BLaER1 treated with 17β-estradiol and CSF1 and Interleukin-3, amounts not matched to agents 10 nM and 100 nM (cell line): ENCODE data around the gene WBP1.
"Not testable (repeated sequence)": the region's sequence is repeated elsewhere in the genome, so short reads cannot be mapped to it uniquely, and the experiment has no call there.

ENCODE experiments used
- H3K27ac ChIP-seq, 11 experiments: shearing (Covaris generic); formaldehyde crosslinking; 2 replicates each; pipeline ENCODE4 v1.8.1; 2022
- H3K27me3 ChIP-seq, 11 experiments: shearing (Covaris generic); formaldehyde crosslinking; 2 replicates each; pipeline ENCODE4 v1.8.1; 2022
- H3K36me3 ChIP-seq, 11 experiments: shearing (Covaris generic); formaldehyde crosslinking; 2 replicates each; pipeline ENCODE4 v1.8.1; 2022
- H3K4me1 ChIP-seq, 10 experiments: shearing (Covaris generic); formaldehyde crosslinking; 2 replicates each; pipeline ENCODE4 v1.8.1; 2022
- H3K4me2 ChIP-seq, 11 experiments: shearing (Covaris generic); formaldehyde crosslinking; 2 replicates each; pipeline ENCODE4 v1.8.1; 2022
- H3K4me3 ChIP-seq, 10 experiments: shearing (Covaris generic); formaldehyde crosslinking; 2 replicates each; pipeline ENCODE4 v1.8.1; 2022
- H3K9ac ChIP-seq, 11 experiments: shearing (Covaris generic); formaldehyde crosslinking; 2 replicates each; pipeline ENCODE4 v1.8.1; 2022
- H3K9me3 ChIP-seq, 11 experiments: shearing (Covaris generic); formaldehyde crosslinking; replicated peaks in 1 of 11; 2 replicates each; pipeline ENCODE4 v1.8.1; 2022
- H4K20me1 ChIP-seq, 11 experiments: shearing (Covaris generic); formaldehyde crosslinking; 2 replicates each; pipeline ENCODE4 v1.8.1; 2022
- Cebpa-rat ChIP-seq, 11 experiments: shearing (Covaris generic); IDR thresholded peaks; 2 replicates each; pipeline ENCODE4 v1.8.1; 2022

WBP1 gene

GRCh38 chr2:74418312-74418711 is 39.9 kb upstream of the WBP1 start:
- Histone ChIP-seq H3K27ac (no peak overlapping the region), H3K9me3 (no peaks in the 10 kb centered on the region), H3K9ac (no peak overlapping the region), H3K27me3 (peaks cover 31 to 60% (median 50%) of the 10 kb centered on the region in 11 experiments), H3K4me2 (peak overlapping the region in 2 of 11 experiments; percentile 7 to 92; a peak in 1 of 22 replicates), H3K4me1 (peaks cover 61 to 74% (median 65%) of the 10 kb centered on the region in 10 experiments), H3K4me3 (no peak overlapping the region), H3K36me3 (no peaks in the 10 kb centered on the region), H4K20me1 (no peaks in the 10 kb centered on the region)
- no peak for TF ChIP-seq Cebpa-rat (IDR thresholded peaks at IDR 0.05)

GRCh38 chr2:74419345-74419744 is 38.9 kb upstream of the WBP1 start:
- H3K36me3 ChIP-seq, result peaks cover 0 to 4% (median 0%) of the 10 kb centered on the region in 11 experiments; a peak in 2 of 22 replicates
- H3K4me2 ChIP-seq, result peak overlapping the region in 10 of 11 experiments; percentile 12 to 96 (median 72); a peak in 16 of 22 replicates
- H3K9me3 ChIP-seq, result no peaks in the 10 kb centered on the region
- peak overlapping the region in 1 of 11 experiments; percentile 23; a peak in 1 of 22 replicates for H3K9ac ChIP-seq
- peaks cover 51 to 64% (median 55%) of the 10 kb centered on the region in 10 experiments for H3K4me1 ChIP-seq
- H4K20me1 ChIP-seq, result no peaks in the 10 kb centered on the region
- H3K27me3 ChIP-seq, result peaks cover 26 to 52% (median 45%) of the 10 kb centered on the region in 11 experiments
- H3K4me3 ChIP-seq, result no peak overlapping the region
- H3K27ac ChIP-seq, result peak overlapping the region in 1 of 11 experiments; percentile 29; a peak in 2 of 22 replicates
- no peak for TF ChIP-seq Cebpa-rat (IDR thresholded peaks at IDR 0.05)

GRCh38 chr2:74420006-74420405 is 38.2 kb upstream of the WBP1 start:
- Histone ChIP-seq H3K4me2 (peak overlapping the region; percentile 86 to 96 (median 92); a peak in 17 of 22 replicates), H3K9ac (no peak overlapping the region), H3K27ac (peak overlapping the region in 2 of 11 experiments; percentile 71 to 86; a peak in 2 of 22 replicates), H3K27me3 (peaks cover 19 to 45% (median 39%) of the 10 kb centered on the region in 11 experiments), H3K36me3 (peaks cover 2 to 11% (median 6%) of the 10 kb centered on the region in 11 experiments; a peak in 19 of 22 replicates), H4K20me1 (no peaks in the 10 kb centered on the region), H3K4me1 (peaks cover 44 to 57% (median 48%) of the 10 kb centered on the region in 10 experiments), H3K9me3 (no peaks in the 10 kb centered on the region), H3K4me3 (no peak overlapping the region)
- no peak for TF ChIP-seq Cebpa-rat (IDR thresholded peaks at IDR 0.05)

- H4K20me1 ChIP-seq, H3K9me3 ChIP-seq: not testable (repeated sequence)
- Histone ChIP-seq H3K27me3 (peaks cover 14 to 40% (median 33%) of the 10 kb centered on the region in 11 experiments), H3K27ac (peak overlapping the region in 9 of 11 experiments; percentile 52 to 86 (median 69); a peak in 12 of 22 replicates), H3K9ac (peak overlapping the region in 8 of 11 experiments; percentile 68 to 83 (median 77); a peak in 11 of 22 replicates), H3K4me2 (peak overlapping the region; percentile 86 to 96 (median 92)), H3K36me3 (peaks cover 8 to 17% (median 12%) of the 10 kb centered on the region in 11 experiments; a peak in 20 of 22 replicates), H3K4me1 (peaks cover 38 to 52% (median 43%) of the 10 kb centered on the region in 10 experiments), H3K4me3 (peak overlapping the region; percentile 58 to 88 (median 79); a peak in 18 of 20 replicates)
These were observed 37.7 kb upstream of the WBP1 start for GRCh38 chr2:74420443-74421103.

- Histone ChIP-seq H3K9me3 (no peaks in the 10 kb centered on the region), H3K4me1 (peaks cover 31 to 44% (median 35%) of the 10 kb centered on the region in 10 experiments), H3K36me3 (peaks cover 16 to 24% (median 19%) of the 10 kb centered on the region in 11 experiments; a peak in 20 of 22 replicates), H3K9ac (peak within 1 kb of the TSS; percentile 67 to 83 (median 76); a peak in 21 of 22 replicates), H3K27me3 (peaks cover 6 to 32% (median 25%) of the 10 kb centered on the region in 11 experiments), H3K27ac (peak within 1 kb of the TSS in 10 of 11 experiments; percentile 52 to 86 (median 70); a peak in 21 of 22 replicates), H4K20me1 (no peaks in the 10 kb centered on the region), H3K4me3 (peak within 1 kb of the TSS; percentile 58 to 88 (median 79)), H3K4me2 (peak within 1 kb of the TSS; percentile 86 to 96 (median 92))
- TF ChIP-seq Cebpa-rat (IDR thresholded peaks at IDR 0.05), result no peak
These were observed 36.9 kb upstream of the WBP1 start, which contains the start of the genes C2orf81 and WDR54 for GRCh38 chr2:74421221-74421870. Gene C2orf81 (minus strand): TSS chr2:74421619. CDS start chr2:74421560, 59 bp downstream. Gene WDR54 (plus strand): TSS chr2:74421730. CDS start chr2:74422154, 424 bp downstream.

GRCh38 chr2:74423231-74424095 is 34.8 kb upstream of the WBP1 start:
- Histone ChIP-seq H3K36me3 (peaks cover 36 to 46% (median 38%) of the 10 kb centered on the region in 11 experiments), H3K27me3 (peaks cover 0 to 16% (median 11%) of the 10 kb centered on the region in 11 experiments; a peak in 14 of 22 replicates), H3K9me3 (no peaks in the 10 kb centered on the region), H4K20me1 (peaks cover 0 to 3% (median 0%) of the 10 kb centered on the region in 11 experiments; a peak in 1 of 22 replicates), H3K4me2 (peak overlapping the region in 2 of 11 experiments; percentile 91 to 95; a peak in 2 of 22 replicates), H3K9ac (no peak overlapping the region), H3K27ac (no peak overlapping the region), H3K4me1 (peaks cover 30 to 46% (median 34%) of the 10 kb centered on the region in 10 experiments), H3K4me3 (no peak overlapping the region)
- no peak for TF ChIP-seq Cebpa-rat (IDR thresholded peaks at IDR 0.05)

GRCh38 chr2:74424139-74424992 is 33.9 kb upstream of the WBP1 start:
- Histone ChIP-seq H3K9ac (no peak overlapping the region), H3K4me1 (peaks cover 22 to 37% (median 29%) of the 10 kb centered on the region in 10 experiments), H3K36me3 (peaks cover 45 to 55% (median 47%) of the 10 kb centered on the region in 11 experiments), H3K4me3 (no peak overlapping the region), H4K20me1 (peaks cover 0 to 3% (median 0%) of the 10 kb centered on the region in 11 experiments; a peak in 1 of 22 replicates), H3K9me3 (no peaks in the 10 kb centered on the region), H3K27ac (no peak overlapping the region), H3K4me2 (no peak overlapping the region), H3K27me3 (peaks cover 0 to 14% (median 11%) of the 10 kb centered on the region in 11 experiments; a peak in 14 of 22 replicates)
- no peak for TF ChIP-seq Cebpa-rat (IDR thresholded peaks at IDR 0.05)
